Measurements from ENCODE around the gene RNF8. TPM values are rescaled to one million over a fixed set of nuclear protein-coding genes. Genes with fewer than 3 reads are reported as not detected.
"Not testable (repeated sequence)": the region's sequence is repeated elsewhere in the genome, so short reads cannot be mapped to it uniquely, and the experiment has no call there.

RNF8 gene, protein sequence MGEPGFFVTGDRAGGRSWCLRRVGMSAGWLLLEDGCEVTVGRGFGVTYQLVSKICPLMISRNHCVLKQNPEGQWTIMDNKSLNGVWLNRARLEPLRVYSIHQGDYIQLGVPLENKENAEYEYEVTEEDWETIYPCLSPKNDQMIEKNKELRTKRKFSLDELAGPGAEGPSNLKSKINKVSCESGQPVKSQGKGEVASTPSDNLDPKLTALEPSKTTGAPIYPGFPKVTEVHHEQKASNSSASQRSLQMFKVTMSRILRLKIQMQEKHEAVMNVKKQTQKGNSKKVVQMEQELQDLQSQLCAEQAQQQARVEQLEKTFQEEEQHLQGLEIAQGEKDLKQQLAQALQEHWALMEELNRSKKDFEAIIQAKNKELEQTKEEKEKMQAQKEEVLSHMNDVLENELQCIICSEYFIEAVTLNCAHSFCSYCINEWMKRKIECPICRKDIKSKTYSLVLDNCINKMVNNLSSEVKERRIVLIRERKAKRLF
- total RNA-seq, result 14.0 and 21.5 TPM in 2 replicates
- polyA plus RNA-seq (2012), result 12.6 TPM

DNA sequence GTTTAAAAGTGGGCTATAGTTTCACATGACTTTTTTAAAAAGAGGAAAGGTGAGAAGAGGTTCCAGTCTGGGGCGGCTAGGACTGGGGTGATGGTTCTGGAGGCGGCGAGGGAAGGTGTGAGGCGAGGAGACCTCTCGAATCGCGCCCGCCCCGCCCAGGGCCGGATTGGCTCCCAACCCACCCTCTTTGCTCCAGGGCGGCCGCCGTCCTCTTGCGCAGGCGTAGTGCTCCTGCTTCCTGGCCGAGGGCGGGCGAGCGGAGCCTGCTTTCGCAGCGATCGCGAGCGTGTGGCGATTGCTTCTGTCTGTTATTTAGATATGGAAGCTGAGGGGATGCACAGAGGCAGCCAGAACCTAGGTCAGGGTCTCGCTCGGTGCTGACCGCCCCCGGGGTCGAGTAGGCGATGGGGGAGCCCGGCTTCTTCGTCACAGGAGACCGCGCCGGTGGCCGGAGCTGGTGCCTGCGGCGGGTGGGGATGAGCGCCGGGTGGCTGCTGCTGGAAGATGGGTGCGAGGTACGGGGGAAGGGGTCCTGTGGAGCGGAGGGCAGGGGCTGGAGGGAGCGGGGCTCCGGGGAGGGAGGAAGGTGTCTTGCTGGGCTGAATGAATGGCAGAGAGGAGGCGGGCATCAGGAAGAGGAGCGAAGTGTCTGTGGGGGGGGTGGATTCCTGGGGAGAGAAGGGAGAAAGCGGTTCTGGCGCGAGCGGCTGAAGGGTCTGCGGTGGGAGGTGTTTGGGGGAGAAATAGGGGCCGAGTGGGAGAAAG lies at the start of gene RNF8:
Gene RNF8 (plus strand): TSS at position 223 of the 765 bp plus-strand sequence. CDS start 182 bp downstream, at position 405.
- peak; percentile 89 for DNase-seq (ENCODE audit: low read depth)

DNA sequence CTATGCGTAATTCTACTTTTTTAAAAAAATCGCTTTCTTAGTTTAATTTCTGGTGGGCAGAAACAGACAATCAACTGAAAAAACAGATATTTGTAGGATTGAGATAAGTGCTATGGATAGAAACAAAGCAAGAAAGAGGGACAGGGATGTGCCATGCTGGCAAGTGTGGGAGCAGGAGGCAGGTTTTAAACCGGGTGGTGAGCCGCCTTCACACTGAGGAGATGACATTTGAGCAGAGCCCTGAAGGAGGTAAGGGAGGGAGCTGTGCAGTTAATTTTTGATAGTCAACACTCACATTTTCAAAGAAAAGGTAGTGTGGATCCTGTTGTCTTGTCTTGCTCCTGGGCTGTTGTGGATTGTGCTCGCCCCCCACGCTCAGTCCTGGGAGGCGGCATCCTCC lies 49.0 kb upstream of the RNF8 start:
- DNase-seq (ENCODE audit: low read depth), result no peak

DNA sequence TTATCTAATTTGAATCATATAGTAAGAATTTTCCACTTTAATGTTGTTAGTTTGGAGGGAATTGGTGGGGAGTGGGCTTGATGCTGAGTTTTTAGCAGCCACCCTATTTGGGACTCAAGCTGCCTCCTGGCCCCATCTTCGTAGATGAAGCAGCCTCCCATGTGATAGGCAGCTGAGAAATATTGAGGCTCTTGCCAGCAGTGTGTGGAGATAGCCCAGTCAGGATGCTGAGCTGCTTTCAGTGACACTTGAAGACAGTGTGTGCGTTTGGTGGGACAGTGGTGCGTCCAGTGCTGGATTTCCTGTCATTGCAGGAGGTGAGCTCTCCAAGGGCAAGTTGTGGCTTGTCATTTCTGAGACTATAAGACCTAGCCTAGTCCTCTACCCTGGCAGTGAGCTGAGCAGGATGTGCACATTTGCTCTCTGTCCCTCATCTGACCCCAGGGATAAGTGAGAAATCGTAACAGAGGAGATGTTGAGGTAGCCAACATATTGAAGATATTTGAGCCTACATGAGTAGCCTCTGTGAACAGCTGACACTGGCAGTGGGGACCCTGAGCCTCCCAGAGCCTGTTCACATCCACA lies 47.9 kb upstream of the RNF8 start:
- no peak for DNase-seq (ENCODE audit: low read depth)

DNA sequence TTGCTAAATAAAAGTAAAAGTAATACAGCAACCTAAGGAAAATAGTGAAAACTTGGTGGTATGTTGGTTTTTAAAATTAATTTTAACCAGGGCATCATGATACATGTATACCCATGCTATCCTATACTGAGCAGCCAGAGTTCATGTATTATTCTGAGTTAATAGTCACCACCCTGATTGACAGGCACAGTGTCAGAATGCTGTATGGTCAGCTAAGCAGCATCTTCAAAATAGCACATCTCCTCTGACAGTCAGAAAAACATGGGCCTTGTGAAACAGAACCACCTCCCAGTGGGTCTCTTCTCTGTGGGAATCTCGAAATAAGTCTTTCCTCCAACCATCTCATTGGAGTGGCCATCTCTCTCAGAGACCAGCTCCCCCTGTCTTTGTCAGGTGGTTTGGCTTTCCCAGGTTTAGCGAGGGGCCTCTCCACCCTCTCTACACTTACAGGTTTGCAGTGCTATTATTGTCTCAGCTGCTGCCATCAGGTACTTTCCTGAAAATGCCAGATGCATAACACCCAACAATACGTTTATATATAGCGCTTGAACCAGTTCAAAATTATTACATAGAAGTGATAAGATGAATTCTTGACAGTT lies 47.1 kb upstream of the RNF8 start:
- no peak for DNase-seq (ENCODE audit: low read depth)

DNA sequence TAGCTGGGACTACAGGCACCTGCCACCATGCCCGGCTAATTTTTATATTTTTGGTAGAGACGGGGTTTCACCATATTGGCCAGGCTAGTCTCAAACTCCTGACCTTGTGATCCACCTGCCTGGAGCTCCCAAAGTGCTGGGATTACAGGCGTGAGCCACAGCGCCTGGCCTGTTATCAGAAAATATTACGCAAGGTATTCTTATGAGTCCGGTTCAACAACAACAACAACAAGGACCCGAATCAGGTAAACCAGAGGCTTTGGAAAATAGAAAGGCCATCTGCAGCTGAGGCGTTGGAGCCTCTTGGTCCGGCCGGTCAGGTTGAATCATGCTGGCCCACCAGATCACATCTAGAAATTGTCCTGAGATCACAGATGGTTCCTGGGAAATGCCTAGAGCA lies 46.3 kb upstream of the RNF8 start:
- not testable (repeated sequence) for DNase-seq (ENCODE audit: low read depth)

DNA sequence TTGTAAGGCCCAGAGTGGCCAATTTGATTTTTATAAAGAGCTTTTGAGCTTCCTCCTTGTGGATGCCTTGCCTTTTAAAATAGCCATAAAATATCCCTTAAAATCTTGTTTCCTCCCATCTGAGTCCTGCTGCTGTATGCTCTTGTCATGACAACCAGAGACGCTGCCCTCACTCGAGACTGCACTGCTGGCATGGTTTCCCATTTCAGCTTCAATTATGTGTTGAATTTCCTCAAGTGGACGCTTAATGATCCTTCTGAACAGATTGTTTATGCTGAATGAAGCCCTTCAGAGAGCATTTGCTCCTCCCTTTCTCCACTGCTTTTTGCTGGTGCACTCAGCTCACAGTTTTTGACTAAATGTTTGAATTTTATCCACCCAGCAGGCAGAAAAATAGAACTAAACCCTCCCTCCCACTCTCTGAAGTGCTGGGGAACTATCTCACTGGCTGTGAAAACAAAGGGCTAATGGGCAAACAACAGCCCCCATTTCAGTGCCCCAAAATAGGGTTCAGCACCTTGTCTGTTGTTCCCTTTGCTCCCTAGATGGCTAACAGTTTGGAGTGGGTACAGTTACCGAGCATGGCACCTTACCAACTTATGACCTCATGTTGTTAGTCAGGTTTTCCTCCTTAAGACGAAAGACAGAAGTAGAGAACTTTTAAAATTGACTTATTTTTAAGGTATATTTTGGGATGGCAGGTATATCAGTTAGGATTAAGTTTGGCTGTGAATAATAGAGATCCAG lies 45.5 kb upstream of the RNF8 start:
- DNase-seq (ENCODE audit: low read depth), result no peak

DNA sequence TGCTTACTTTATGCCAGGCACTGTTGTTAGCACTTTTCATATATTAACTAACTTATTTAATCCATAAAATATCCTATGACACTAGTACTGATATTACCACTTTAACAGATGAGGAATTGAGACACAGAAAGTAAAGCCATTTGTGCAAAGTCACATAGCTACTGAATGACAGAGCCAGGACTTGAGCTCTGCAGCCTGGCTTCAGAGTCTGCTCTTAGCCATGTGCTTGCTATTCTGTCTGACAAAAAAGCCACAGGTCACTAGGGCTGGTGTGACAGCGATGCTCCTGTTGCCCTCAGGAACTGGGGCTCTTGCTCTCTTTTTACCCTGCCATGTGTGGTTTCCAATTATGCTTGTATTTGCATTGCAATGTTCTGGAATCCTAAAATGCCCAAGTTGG lies 44.7 kb upstream of the RNF8 start:
- no peak for DNase-seq (ENCODE audit: low read depth)

DNA sequence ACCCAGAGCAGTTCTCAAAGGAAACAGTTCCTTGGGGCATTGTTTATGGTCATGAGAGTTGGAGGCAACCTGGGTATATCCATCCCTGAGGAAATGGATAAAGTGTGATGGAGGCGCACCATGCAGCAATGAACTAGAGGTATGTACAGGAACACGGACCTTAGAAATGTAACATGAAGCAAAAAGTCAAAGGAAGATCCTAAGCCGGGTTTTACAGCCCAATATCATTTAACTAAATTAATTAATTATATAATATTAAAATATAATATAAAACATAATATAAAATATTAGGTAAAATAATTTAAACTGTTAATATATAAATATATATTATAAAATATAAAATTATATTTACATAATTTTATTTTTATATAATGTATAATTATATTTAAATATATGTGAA lies 44.1 kb upstream of the RNF8 start:
- no peak for DNase-seq (ENCODE audit: low read depth)

DNA sequence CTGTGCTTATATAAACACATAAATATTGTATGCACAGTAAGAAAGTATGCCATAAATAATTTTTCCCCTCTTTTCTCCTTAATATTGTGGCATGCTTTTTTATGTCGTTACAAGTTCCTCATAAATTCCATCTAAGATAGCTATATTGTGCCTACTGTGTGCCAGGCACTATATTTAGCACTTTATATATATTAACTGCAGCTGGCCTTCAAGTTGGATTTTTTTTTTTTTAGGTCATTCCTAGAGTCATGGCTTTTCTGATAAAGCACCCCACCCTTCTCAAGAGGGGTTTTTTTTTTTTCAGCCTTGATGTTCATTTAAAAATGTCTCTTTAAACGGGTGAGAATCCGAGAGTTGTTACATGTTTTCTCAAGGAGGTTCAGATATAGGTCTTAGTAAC lies 42.8 kb upstream of the RNF8 start:
- DNase-seq (ENCODE audit: low read depth), result no peak

DNA sequence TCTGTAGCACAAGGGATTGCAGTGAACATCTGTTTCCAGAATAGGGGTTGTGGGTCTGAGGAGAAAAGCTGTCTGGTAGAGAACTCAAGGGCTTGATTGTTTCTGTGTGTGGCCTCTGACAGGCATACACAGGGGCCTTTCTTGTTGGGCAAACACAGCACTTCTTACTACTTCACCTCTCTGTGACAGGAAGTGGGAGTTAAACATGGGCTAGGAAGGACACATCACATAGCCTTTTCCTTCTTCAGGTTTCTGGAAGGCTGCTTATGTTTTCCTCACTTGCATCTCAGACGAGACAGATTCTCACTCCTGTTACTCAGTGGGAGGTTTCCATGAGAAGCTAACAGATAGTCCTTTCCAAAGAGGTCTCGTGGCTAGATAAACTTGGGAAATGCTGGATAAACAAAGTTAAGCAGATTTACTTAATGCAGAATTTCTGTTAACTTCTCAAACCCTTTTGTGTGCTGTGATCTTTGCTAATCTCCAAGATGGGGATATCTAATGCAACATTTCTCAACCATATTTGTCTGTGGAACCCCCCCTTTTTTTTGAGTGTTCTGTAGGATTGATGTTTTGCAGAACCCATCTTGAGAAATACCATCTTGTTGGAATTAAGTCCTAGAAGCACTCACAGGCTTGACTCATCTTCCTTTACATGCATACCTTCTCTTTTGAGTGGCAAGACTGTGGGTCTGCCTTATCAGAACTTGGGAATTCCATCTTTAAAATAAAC lies 41.9 kb upstream of the RNF8 start:
- no peak for DNase-seq (ENCODE audit: low read depth)

DNA sequence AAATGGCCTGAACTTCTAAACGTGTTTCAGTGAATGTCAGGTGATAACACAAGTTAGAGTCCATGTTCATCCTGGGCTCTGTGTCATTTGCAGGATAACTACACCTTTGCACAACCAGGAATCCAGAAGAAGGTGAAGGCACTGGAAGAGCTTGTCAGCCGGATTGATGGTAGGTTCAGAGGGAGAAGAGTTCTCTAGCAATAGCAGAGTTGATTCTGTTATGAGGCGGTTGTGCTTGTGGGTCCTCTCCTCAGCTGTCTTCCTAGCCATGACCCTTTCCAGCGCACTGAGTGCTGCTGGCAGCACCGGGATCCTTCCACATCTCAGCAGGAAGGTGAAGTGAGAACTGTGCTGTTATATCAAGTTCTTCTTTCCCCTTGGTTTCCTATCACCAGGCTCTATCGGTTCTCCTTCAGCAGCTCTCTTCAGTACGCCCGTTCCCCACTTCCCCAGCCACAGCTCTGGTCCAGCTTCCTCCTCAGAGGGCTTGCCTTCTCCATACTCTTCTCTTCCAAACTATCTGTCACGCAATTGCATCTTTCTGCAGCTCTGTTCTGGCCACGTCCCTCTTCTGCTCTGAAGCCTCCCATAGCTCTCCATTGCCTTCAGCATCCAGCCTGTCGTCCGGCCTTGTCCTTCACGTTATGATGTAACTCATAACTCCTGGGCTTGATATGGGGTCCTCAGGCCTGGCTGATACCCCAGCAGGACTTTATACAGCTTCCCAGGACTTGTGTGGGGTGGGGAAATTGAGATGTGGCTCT lies 39.9 kb upstream of the RNF8 start:
- DNase-seq (ENCODE audit: low read depth), result no peak

DNA sequence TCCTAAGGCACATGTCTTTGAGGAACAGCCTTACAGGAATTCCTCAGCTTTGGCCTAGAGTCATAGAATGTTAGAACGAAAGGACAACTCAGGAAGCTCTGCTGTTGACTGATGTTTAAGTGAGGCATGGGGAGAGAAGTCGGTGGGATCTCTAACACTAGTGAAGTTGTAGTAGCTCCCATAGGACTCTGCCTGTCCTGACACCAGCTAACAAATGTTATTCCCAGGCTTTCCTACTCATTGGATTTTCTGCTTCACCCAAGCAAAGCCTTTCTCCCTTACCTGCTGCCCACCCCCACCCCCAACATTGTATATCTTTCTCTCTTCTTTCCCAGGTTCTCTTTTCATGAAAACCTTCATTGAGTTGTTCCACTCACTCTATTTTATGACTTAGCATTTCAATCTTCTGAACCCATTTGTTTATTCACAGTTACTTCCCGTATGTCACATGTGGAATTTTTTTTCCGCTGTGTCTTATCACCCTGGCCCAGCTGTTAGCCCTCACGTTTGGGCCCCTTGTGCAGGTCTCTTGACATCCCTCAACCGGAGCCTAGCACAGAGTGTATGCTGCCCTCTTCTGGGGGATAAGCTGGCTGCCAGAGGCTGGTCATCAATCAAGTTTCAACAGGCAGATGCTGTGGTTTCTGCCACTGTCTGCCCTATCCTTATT lies 39.2 kb upstream of the RNF8 start:
- peak; percentile 61 for DNase-seq (ENCODE audit: low read depth)

DNA sequence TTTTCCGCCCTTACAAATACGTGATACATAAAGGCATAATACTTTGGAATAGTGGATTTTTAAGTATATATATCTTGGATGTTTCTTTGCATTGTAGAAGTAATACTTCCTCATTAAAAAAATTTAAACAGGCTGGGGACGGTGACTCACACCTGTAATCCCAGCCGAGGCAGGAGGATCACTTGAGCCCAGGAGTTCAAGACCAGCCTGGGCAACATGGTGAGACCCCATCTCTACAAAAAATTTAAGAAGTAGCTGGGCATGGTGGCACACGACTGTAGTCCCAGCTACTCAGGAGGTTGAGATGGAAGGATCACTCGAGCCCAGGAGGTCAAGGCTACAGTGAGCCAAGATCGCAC lies 38.6 kb upstream of the RNF8 start:
- DNase-seq (ENCODE audit: low read depth), result no peak

DNA sequence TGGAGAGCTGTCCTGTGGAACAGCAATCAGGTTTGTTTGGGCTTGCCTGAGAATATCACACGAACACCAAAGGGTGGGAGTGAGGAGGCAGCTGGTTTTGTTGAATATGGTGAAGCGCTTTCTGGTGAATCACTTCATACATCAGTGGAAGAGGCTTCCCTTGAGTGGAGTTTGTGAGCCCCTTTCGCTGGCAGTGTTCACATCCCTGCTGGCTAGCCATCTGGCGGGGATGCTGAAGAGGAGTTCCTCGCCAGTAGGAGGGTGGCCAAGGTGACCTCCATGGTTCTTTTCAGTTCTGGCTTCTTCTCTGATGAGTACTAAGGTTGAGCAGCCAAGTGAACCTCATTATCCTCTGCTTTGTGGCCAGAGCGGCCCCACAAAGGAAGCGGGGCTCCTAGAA lies 37.7 kb upstream of the RNF8 start:
- DNase-seq (ENCODE audit: low read depth), result no peak

DNA sequence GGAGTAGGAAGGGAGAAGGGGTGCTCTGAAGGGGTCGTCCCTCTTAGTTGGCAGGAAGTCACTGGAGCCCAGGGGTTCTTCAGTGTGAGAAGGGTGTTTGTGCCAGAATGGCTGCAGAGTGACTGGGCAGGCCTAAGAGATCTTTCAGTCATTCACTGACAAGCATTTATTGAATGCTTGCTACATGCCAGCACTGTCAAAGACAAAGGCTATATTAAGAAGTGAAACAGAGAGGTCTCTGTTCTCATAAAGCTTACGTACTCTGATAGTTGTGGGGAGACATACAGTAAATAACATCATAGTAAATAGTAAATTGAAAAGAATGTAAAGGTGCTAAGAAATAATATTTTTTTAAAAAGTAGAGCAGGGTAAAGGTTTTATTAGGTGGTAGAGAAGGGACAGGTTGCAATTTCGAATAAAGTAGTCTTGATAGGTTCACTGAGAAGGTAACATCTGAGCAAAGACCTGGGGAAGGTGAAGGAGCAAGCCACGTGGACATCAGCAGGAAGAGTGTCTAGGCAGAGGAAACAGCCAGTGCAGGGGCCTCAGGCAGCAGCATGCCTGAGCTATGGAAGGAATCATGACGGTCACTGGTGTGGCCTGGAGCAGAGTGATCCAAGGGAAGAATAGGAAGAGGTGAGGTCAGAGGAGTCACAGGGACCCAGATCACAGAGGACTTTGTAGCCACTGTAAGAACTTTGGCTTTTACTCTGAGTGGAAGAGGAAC lies 36.3 kb upstream of the RNF8 start:
- no peak for DNase-seq (ENCODE audit: low read depth)

DNA sequence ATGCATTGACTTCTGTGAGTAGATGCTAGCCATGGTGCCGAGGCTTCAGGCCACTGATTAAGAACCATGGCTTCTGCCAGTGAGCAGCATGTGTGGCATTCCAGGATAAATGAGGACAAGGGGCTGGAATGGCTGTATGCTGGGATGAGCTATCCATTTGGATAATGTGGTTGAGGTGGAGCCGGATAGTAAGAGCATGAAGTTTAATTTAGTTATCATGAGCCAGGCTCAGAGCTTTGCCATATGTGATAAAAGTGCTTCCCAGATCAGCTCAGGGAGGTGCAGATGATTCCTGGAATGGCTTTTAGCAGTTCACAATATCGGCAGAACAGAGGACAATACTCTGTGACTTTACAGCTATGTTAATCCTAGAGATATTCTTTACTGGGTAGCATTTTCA lies 34.6 kb upstream of the RNF8 start:
- DNase-seq (ENCODE audit: low read depth), result peak; percentile 72

DNA sequence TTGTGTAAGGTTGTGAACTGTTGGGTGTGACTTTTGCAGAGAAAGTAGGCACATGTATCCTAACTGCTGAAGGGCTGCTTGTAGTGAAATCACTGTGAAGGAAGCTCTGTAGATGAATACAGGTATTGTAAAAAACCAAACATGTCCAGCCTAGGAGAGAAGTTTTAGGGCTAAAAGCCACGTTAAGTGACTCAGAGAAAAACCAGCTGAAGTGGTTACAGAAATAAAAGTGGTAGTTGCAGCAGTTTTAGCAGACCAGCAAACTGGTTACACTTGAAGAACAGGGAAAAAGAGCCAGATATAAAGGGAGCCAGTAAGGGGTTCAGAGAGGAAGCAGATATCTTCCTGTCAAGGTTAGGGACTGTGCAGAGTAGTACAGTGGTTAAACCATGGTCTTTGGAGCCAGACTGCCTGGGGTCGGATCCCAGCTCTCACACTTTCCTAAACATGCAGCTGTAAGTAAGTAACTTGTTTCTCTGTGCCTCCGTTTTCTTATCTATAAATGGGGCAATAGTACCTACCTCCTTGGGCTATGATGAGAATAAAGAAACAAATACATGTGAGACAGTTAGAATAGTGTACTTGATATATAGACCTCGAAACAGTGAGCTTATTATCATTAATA lies 33.8 kb upstream of the RNF8 start:
- no peak for DNase-seq (ENCODE audit: low read depth)

DNA sequence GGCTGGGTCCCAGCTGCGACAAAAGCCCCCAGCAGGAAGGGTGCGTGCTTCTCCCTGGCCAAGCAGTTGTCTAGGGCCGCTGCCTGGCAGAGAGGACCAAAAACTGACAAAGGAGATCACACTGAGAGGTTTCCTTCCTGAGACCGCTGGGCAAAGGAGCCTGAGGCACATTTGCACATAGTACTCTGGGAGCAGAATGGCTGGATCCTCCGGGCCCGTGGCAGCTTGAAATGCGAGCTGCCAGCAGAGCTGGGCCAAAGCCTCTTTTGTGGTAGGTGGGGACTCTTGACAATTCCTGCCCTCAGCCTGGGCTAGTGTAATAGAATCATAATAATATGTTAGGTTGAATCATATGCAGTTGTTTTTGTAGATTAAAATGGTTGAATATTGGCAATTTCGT lies 33.1 kb upstream of the RNF8 start:
- DNase-seq (ENCODE audit: low read depth), result peak; percentile 55

Data from myocyte (in vitro differentiated cells).